NCI-H1092 treated with DMSO at 0.1 percent for 48 hours (cell line): ENCODE measurements around the gene PRC1.

Experiments used
- DNase-seq: peaks from one replicate; lab custom pipeline; 2025; lab: John Stamatoyannopoulos, UW

PRC1 gene

DNA sequence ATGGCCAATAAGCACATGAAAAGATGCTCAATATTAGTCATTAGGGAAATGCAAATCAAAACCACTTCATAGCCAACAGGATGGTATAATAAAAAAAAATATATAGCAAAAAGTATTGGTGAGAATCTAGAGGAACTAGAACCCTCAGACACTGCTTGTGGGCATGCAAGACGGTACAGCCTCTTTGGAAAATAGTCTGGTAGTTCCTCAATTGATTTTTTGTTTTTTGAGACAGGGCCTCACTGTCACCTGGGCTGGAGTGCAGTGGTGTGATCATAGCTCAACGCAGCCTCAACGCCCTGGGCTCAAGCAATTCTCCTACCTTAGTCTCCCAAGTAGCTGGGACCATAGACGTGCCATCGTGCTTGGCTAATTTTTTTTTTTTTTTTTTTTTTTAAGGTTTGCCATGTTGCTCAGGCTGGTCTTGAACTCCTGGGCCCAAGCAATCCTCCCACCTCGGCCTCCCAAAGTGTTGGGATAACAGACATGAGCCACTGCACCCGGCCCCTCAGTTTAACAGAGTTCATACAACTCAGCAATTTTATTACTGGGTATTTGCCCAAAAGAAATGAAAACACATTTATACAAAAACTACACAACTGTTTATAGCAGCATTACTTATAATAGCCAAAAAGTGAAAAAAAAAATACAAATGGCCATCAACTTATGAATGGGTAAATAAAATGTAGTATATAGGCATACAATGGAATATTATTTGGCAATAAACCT, 5.1 kb downstream of the PRC1 start:
- no peak for DNase-seq

- peak; percentile 13 for DNase-seq
Observed at GRCh38 chr15:90988296-90988695, 6.0 kb downstream of the PRC1 start.

DNA sequence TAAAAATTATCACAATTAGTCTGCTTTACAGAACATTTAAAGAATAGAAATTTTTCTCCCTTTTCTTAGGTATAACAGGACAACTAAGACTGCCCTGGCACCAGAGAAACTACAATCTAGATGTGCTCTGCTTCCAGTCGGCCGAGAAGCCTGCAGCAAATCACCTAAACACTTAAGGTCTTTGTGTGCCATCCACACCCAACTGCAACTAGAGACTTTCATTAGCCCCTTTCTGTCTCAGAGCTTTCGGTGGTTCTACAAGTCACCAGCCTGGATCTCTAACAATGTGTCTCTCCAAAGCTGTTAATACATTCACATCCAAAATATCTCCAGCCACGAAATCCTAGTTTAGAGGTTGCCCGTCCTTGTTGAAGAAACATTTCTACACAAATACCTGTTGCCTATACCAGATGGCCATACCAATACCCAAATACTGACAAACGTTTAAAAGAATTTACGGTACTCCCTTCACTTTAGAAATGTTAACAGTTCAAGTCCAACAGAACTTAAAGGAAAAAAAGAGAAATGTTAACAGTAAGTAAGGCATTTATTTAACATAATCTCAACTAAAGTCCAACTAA, 6.7 kb downstream of the PRC1 start:
- peak; percentile 12 for DNase-seq

DNA sequence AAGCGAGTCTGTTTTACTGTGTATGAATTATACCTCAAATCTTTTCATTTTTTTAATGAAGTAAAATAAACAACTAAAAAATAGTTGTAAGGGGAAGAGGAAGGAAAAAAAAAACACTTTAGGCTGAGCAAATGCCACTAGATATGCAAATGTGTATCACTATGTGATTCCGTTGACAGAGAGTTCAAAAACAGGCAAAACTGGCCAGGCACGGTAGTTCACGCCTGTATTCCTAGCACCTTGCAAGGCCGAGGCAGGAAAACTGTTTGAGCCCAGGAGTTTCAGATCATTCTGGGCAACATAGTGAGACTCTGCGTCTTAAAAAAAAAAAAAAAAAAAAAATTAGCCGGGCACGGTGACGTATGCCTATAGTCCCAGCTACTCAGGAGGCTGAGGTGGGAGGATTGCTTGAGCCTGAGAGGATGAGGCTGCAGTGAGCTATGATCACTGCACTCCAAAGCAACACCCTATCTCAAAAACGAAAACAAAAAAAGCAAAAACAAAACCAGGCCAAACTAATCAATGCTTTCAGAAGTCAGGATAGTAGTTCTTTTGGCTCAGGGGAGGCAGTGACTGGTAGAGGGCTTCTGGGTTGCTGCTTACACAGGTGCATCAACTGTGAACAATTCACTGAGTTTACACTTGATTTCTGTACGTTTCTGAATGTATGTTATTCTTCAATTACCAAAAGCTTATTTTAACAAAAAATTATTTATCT, 7.4 kb downstream of the PRC1 start:
- no peak for DNase-seq

GRCh38 chr15:90982135-90982534, 12.2 kb downstream of the PRC1 start:
- DNase-seq = no peak

DNA sequence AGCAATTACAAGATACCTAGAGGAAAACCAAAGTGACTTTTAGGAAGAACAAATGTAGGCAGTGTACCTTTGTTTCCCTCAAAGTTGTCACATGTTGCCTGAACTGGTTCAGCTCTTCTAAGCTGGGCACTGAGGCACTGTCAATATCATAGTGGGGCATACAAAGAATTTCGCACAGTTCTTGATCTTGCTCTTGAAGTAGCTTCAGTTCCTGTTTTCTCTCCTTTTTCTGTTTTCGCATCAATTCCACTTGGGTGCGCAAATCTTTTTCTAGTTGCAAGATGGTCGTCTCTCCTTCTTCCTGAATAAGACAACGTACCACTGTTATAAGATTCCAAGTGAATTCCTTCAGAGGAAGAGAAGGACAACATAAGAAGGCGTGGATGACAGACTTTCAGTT, 12.7 kb downstream of the PRC1 start:
- DNase-seq = no peak

DNA sequence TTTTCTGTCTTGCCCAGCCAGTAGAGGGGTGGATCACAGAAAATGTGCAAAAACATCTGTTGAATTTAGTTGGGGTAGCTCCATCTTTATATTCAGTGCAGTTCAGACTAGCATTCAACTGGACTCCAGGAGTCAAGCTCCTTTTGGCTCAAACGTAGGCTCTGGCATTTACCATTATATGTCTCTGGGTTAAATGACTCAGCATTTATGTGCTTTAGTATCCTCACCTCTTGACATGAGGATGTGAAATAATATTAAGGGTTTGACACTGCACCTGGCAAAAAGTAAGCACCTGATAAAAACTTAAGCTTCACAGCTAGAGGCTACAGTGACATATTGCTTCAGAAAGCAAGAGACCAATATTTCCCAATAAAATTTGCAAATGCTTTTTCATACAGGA, 14.8 kb downstream of the PRC1 start:
- no peak for DNase-seq

DNA sequence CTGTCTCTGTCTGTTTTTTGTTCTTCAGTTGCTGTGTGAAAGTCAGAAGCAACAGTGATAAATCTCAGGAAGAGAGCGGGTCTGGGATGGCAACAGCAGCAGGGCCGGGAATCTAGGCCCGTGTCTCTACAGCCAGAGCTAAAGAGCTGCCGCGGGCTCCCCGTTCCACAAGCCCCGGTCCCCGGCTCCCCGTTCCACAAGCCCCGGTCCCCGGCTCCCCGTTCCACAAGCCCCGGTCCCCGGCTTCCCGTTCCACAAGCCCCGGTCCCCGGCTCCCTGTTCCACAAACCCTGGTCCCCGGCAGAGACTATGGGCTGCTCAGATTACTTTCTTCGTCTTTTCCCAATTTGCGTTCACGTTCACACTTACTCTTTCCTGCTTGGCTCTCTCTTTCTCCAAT, 20.1 kb downstream of the PRC1 start:
- no peak for DNase-seq

GRCh38 chr15:90972133-90972532, 22.2 kb downstream of the PRC1 start:
- DNase-seq = no peak

DNA sequence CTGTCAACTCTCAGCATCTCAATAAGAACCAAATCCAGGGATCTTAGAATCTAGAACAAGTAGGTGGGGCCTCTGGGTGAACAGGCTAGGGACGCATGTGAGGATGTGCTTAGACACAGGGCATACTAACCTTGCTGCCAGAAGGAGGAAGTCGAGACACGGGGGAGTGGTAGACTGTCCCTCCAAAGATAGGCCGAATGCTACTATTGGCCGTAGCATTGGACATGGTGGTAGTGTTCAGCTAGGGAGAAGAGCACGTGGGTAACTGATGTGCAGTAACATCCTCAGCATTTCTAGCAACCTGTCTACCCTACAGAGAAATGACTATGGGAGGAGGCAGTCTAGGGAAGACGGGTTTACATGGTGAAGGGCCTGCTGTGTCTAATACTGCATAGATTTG, 24.1 kb downstream of the PRC1 start:
- DNase-seq = no peak

DNA sequence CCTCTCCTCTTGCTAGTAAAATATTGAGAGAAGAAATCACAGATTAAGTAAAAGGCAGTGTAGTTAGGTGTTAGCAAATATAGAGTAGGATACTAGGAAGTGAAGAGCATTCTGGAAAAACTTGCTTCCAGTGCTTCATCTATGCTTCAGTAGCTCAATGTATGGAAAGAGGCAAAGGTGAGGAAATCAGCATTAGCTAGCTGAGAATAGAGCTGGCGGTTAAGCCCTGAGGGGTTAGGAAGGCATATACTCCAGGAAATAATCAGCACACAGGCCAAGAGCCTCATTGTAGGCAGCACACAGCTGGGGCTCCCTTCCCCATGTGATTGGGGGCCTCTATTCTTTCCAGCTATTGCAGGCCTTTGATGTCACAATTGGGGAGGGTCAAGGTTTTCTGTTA, 25.9 kb downstream of the PRC1 start:
- no peak for DNase-seq

DNA sequence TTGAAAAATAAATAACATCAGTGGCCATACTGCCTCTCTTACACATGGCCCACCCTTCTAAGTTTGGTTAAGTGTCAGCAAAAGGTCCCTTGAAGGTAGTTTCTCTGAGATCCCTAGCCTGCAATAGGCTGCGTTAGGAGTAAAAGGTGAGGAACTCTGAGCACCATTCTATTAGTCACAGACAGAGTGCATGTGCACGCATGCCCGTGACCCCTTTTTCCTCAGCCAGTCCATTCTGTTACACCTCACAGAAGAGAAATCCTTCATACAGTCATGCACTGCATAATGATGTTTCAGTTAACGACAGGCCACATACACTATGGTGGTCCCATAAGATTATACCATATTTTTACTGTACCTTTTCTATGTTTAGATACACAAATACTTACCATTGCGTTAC, 27.1 kb downstream of the PRC1 start:
- no peak for DNase-seq

GRCh38 chr15:90966262-90966661, 28.1 kb downstream of the PRC1 start:
- DNase-seq = no peak

DNA sequence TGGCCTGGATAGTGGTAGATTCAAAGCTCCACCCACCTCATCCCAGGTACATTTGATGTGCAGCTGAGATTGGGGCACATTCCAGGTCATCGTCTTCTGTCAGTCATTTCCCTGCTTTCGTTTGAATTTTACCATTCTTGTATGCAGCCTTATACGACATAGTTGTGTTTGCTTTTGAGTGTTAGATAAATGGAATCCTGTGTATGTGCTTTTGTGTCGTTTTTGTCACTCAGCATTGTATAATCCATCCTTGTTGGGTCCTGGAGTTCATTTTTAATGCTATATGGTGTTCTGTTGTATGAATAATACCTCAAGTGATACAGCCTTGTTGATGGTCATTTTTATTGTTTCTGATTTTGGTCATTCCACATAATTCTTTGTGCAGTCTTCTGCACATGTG, 32.3 kb downstream of the PRC1 start:
- no peak for DNase-seq

- DNase-seq = no peak
Observed at GRCh38 chr15:90960298-90961091, 33.8 kb downstream of the PRC1 start.

DNA sequence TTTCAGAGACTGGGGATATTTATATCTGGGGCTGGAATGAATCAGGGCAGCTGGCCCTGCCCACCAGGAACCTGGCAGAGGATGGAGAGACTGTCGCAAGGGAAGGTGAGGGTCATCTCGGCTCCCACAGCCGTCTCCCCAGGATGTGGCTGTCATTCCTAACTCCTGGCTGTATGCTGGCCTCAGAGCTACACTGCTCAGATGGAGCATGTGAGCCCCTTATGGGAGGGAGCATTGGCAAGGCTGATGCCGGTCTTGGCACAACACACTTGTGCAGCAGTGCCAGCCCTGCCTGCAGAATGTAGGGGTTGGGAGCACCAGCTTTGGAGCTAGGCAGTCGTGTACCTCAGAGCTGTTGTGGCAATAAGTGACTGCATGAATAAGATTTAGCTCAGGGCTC, 34.4 kb downstream of the PRC1 start:
- peak; percentile 9 for DNase-seq

GRCh38 chr15:90959028-90959595, 35.2 kb downstream of the PRC1 start:
- no peak for DNase-seq

DNA sequence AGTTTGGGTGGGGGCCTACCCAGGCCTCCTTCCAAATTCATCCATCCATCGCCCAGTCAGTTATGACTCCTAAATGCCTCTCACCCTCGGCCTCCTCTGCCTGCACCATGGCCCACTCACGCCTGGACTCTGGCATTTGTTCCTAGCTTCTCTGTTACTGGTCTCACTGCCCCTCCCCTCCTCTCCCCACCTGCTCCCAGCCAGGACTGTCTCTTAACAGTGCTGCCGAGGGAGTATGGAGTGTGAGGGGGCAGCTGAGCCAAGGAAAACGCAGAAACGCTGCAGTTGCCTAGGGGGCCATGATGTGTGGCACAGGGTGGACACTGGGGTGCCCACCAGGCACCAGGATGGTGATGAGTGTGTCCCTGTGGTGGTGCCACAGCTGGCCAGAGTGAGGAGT, 36.5 kb downstream of the PRC1 start:
- DNase-seq = no peak

GRCh38 chr15:90957031-90957790, 37.1 kb downstream of the PRC1 start:
- peak; percentile 19 for DNase-seq

GRCh38 chr15:90956274-90957030, 37.9 kb downstream of the PRC1 start:
- DNase-seq = peak; percentile 70
